ENCODE data around the gene SOBP. TPM values are rescaled to one million over a fixed set of nuclear protein-coding genes. Genes with fewer than 3 reads are reported as not detected.

Gene SOBP
- total and polyA plus RNA-seq, 7 donors = 5.7 to 27.6 (median 19.5) TPM

DNA sequence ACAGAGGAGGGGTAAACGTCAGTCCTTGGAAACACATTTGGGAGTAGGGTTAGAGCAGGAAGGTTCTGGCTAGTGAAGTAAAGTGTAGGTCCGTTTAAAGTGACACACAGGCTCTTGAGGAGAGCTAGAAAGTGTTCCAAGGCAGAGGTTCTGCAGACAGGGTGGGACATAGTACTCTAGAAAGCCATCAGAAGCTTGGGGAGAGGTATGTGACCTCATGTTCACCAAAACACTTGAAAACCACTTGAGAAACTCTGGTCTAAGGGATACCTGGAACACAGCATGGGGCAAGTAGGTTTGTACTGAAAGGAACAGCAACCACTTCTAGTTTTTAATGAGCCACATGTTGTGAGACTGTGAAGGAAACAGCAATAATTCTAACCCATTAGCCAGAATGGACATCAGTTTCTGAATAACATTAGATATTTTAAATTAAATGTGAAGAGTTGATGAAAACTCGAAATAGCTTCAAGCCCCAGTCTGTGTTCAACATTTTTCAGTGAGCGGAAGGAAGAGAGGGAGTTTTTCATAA is 49.0 kb downstream of the SOBP start:
- ATAC-seq (no peak), DNase-seq (no peak)
- H3K36me3 ChIP-seq (ENCODE audit: insufficient read depth in 1 of 2, low read depth in 1 of 2) = peaks cover 2 to 6% of the 10 kb centered on the region in 2 donors
- H3K4me3 ChIP-seq = peak overlapping the region; percentile 28
- WGBS, 3 donors = 78 to 85% (median 84%) methylated on average over 4 of the region's 4 CpGs
- H3K27me3 ChIP-seq (ENCODE audit: insufficient read depth in 3 of 3, low read length in 2 of 3) = no peaks in the 10 kb centered on the region
- H3K27ac ChIP-seq = no peak overlapping the region
- TF ChIP-seq, protein P1, sequence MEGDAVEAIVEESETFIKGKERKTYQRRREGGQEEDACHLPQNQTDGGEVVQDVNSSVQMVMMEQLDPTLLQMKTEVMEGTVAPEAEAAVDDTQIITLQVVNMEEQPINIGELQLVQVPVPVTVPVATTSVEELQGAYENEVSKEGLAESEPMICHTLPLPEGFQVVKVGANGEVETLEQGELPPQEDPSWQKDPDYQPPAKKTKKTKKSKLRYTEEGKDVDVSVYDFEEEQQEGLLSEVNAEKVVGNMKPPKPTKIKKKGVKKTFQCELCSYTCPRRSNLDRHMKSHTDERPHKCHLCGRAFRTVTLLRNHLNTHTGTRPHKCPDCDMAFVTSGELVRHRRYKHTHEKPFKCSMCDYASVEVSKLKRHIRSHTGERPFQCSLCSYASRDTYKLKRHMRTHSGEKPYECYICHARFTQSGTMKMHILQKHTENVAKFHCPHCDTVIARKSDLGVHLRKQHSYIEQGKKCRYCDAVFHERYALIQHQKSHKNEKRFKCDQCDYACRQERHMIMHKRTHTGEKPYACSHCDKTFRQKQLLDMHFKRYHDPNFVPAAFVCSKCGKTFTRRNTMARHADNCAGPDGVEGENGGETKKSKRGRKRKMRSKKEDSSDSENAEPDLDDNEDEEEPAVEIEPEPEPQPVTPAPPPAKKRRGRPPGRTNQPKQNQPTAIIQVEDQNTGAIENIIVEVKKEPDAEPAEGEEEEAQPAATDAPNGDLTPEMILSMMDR (IDR thresholded peaks at IDR 0.05) = no peak
- intact Hi-C loops (cut with DNase I) = loop anchor here (2.0 to 5.0 kb wide), 2 partner anchors 36 to 123 kb away; no protein-coding TSS in a partner anchor
- peaks cover 59% of the 10 kb centered on the region for H3K4me1 ChIP-seq
- no peaks in the 10 kb centered on the region for H3K9me3 ChIP-seq

DNA sequence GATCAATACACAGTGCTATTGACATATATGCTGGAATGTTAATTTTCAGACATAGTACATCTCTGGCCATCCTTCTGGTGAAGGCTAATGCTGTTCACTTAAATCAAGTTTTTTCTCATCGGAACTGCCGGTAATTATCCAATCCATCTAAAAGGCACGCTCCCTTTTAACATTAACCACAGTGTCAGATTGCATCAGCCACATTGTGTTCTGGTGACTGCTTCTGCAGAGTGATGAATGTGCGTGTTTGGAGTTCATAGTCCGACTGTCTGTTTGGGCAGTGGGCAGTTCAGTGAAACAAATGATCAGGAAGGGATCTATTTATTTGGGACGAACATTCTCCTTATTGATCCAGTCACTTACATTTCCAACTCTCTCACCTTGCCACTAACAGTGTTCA is 49.5 kb downstream of the SOBP start:
- Histone ChIP-seq H3K27ac (peak overlapping the region; percentile 53), H3K9me3 (no peaks in the 10 kb centered on the region), H3K4me3 (peak overlapping the region; percentile 28), H3K4me1 (peaks cover 59% of the 10 kb centered on the region), H3K27me3 (ENCODE audit: insufficient read depth in 3 of 3, low read length in 2 of 3) (no peaks in the 10 kb centered on the region), H3K36me3 (ENCODE audit: insufficient read depth in 1 of 2, low read depth in 1 of 2) (peaks cover 1 to 2% of the 10 kb centered on the region in 2 donors)
- intact Hi-C loops (cut with DNase I) = loop anchor here (2.0 to 5.0 kb wide), 2 partner anchors 37 to 123 kb away; no protein-coding TSS in a partner anchor
- DNase-seq (no peak), ATAC-seq (peak; percentile 66 to 85 (median 75))
- TF ChIP-seq, protein P1 (IDR thresholded peaks at IDR 0.05) = no peak
- WGBS, 3 donors = 39 to 67% (median 46%) methylated on average over 6 of the region's 6 CpGs

DNA sequence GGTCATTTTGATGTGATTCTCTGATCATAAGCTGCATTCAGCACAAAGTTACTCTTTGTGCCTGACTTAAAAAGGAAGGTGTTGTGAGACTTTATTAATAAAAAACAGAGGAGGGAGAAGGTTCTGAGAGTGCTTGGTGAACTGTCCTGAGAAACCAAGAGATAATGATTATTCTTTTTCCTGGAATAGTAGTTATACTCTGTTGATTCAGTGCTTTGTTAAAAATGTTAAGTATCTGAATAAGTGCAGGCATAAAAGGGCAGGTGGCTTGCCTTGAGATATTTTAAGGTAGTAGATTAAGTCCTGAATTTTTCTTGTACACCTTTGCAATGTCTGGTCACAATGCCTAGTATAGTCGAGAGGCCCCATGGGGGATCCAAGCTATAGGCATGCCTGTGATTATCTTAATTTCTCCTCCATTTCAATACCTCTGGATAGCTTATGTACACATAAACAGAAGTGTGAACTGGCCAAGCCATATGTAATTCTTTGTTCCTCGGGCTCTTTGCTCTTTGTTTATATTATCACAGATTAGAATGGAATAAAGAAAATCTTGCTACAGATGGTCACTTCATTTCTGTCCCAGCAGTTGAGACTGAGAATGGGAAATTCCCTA is 50.0 kb downstream of the SOBP start:
- peak overlapping the region; percentile 53 for H3K27ac ChIP-seq
- DNase-seq (no peak), ATAC-seq (no peak)
- TF ChIP-seq, protein P1 (IDR thresholded peaks at IDR 0.05) = no peak
- H3K4me1 ChIP-seq = peaks cover 57% of the 10 kb centered on the region
- H3K27me3 ChIP-seq (ENCODE audit: insufficient read depth in 3 of 3, low read length in 2 of 3) = no peaks in the 10 kb centered on the region
- no peaks in the 10 kb centered on the region for H3K9me3 ChIP-seq
- WGBS, 3 donors = 41 to 76% (median 74%) methylated on average over 2 of the region's 2 CpGs
- peaks cover 0 to 2% of the 10 kb centered on the region in 2 donors for H3K36me3 ChIP-seq (ENCODE audit: insufficient read depth in 1 of 2, low read depth in 1 of 2)
- intact Hi-C loops (cut with DNase I) = loop anchor here (2.0 to 5.0 kb wide), 4 partner anchors 37 to 122 kb away; partner anchors contain the start of gene SOBP (in 1 of the 2)
- H3K4me3 ChIP-seq = peak overlapping the region; percentile 28

DNA sequence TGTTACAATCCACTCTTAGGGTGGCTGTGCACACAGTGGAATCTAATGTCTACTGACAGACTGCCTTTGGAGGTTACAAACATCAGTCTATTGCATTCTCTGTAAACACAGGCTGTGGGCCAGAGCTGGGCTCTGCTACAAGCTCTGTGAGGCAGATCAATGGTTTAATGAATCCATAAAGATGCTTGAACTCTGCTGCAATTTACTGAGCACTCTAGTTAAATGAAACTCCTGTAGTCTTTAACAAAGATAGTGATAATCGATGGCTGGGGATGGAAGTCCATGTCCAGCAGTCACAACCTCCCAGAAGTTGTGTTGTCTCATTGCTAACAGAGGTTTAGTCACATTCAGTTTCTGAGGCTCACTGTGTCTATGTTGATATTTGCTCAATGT is 50.5 kb downstream of the SOBP start:
- H3K4me1 ChIP-seq = peaks cover 52% of the 10 kb centered on the region

More for the DNA sequence above, 50.5 kb downstream of the SOBP start:
- 79 to 87% (median 80%) methylated on average over 1 of the region's 1 CpG for WGBS, 3 donors
- intact Hi-C loops (cut with DNase I) = loop anchor here (2.0 to 5.0 kb wide), 2 partner anchors 46 to 48 kb away; partner anchors contain the start of gene SOBP (in 1 of the 2)
- TF ChIP-seq, protein P1 (IDR thresholded peaks at IDR 0.05) = no peak
- peak overlapping the region; percentile 53 for H3K27ac ChIP-seq
- H3K4me3 ChIP-seq = no peak overlapping the region
- H3K9me3 ChIP-seq = no peaks in the 10 kb centered on the region
- no peaks in the 10 kb centered on the region for H3K36me3 ChIP-seq (ENCODE audit: insufficient read depth in 1 of 2, low read depth in 1 of 2)
- DNase-seq = no peak
- no peak for ATAC-seq
- H3K27me3 ChIP-seq (ENCODE audit: insufficient read depth in 3 of 3, low read length in 2 of 3) = no peaks in the 10 kb centered on the region
